HG03354 (cell line): ENCODE results near the gene CDC42SE1.

ENCODE experiments used
- ATAC-seq: cut with Tn5 transposase; IDR thresholded peaks from one replicate; pipeline ENCODE4 v1.9.1; 2021; ENCODE audit warnings: mild to moderate bottlenecking; ENCODE audit not compliant: unreplicated experiment, poor library complexity, severe bottlenecking

Gene CDC42SE1

GRCh38 chr1:151055581-151055980 lies 3.8 kb downstream of the CDC42SE1 start:
- ATAC-seq: no peak

- no peak for ATAC-seq
Observed at GRCh38 chr1:151054971-151055547, 4.4 kb downstream of the CDC42SE1 start.

GRCh38 chr1:151051356-151052009 lies 7.9 kb downstream of the CDC42SE1 start:
- no peak for ATAC-seq

GRCh38 chr1:151050051-151050688 lies 9.3 kb downstream of the CDC42SE1 start:
- ATAC-seq: no peak

- ATAC-seq: no peak
Observed at GRCh38 chr1:151049458-151049857, 10.0 kb downstream of the CDC42SE1 start.

GRCh38 chr1:151048645-151049032 lies 10.8 kb downstream of the CDC42SE1 start:
- peak; percentile 5 for ATAC-seq

GRCh38 chr1:151047925-151048644 lies 11.3 kb downstream of the CDC42SE1 start:
- peak; percentile 78 for ATAC-seq

- peak; percentile 49 for ATAC-seq
Observed at GRCh38 chr1:151047591-151047924, 11.9 kb downstream of the CDC42SE1 start, which contains the start of gene C1orf56. TSS of gene C1orf56 (plus strand) at chr1:151047751. CDS start at chr1:151047848, 97 bp downstream.

- ATAC-seq: no peak
Observed at GRCh38 chr1:151043163-151043562, 16.3 kb downstream of the CDC42SE1 start.

GRCh38 chr1:151039521-151039920 lies 19.9 kb downstream of the CDC42SE1 start:
- no peak for ATAC-seq

- no peak for ATAC-seq
Observed at GRCh38 chr1:151037032-151037431, 22.4 kb downstream of the CDC42SE1 start.

- ATAC-seq: no peak
Observed at GRCh38 chr1:151036356-151036755, 23.1 kb downstream of the CDC42SE1 start, which contains the start of gene BNIPL. TSS of gene BNIPL (plus strand) at chr1:151036586. CDS start at chr1:151036726, 140 bp downstream.

- ATAC-seq: no peak
Observed at GRCh38 chr1:151035167-151035566, 24.3 kb downstream of the CDC42SE1 start.

- no peak for ATAC-seq
Observed at GRCh38 chr1:151032164-151032563, 27.3 kb downstream of the CDC42SE1 start.

- no peak for ATAC-seq
Observed at GRCh38 chr1:151026460-151026859, 33.0 kb downstream of the CDC42SE1 start.

GRCh38 chr1:151024540-151025146 lies 34.8 kb downstream of the CDC42SE1 start:
- no peak for ATAC-seq

- no peak for ATAC-seq
Observed at GRCh38 chr1:151013518-151013917, 45.9 kb downstream of the CDC42SE1 start.

- no peak for ATAC-seq
Observed at GRCh38 chr1:151012684-151013471, 46.5 kb downstream of the CDC42SE1 start.

GRCh38 chr1:151011154-151011850 lies 48.1 kb downstream of the CDC42SE1 start:
- no peak for ATAC-seq
